Trophoblast cell (in vitro differentiated cells and primary cell): ENCODE data around the gene CCDC183.

Experiments
- DNase-seq, 2 donors: peaks; one replicate each; pipeline ENCODE4 v3.0.0-alpha.2; 2016
- H2AFZ ChIP-seq: 2 replicates; pipeline ENCODE4 v1.6.1; 2013; ENCODE audit warnings: low read length, moderate library complexity, mild to moderate bottlenecking; ENCODE audit not compliant: insufficient read depth, poor library complexity
- H2AK5ac ChIP-seq: 2 replicates; pipeline ENCODE4 v1.6.1; 2013; ENCODE audit warnings: mild to moderate bottlenecking, low read length
- H2BK120ac ChIP-seq: 2 replicates; pipeline ENCODE4 v1.6.1; 2013; ENCODE audit warnings: low read length, mild to moderate bottlenecking, moderate library complexity; ENCODE audit not compliant: insufficient read depth, poor library complexity
- H2BK12ac ChIP-seq: 2 replicates; pipeline ENCODE4 v1.6.1; 2013; ENCODE audit warnings: mild to moderate bottlenecking, low read length, moderate library complexity
- H2BK5ac ChIP-seq: 2 replicates; pipeline ENCODE4 v1.6.1; 2013; ENCODE audit warnings: low read length, low read depth, moderate library complexity, mild to moderate bottlenecking; ENCODE audit not compliant: poor library complexity
- H3K14ac ChIP-seq: 2 replicates; pipeline ENCODE4 v1.6.1; 2013; ENCODE audit warnings: mild to moderate bottlenecking, low read length
- H3K18ac ChIP-seq: 2 replicates; pipeline ENCODE4 v1.6.1; 2013; ENCODE audit warnings: mild to moderate bottlenecking, low read length
- H3K23ac ChIP-seq: 2 replicates; pipeline ENCODE4 v1.6.1; 2013; ENCODE audit warnings: low read length
- H3K27ac ChIP-seq: 2 replicates; pipeline ENCODE4 v1.5.1; 2013; ENCODE audit warnings: low read depth, mild to moderate bottlenecking, inconsistent platforms, low read length, moderate library complexity
- H3K27me3 ChIP-seq: 2 replicates; pipeline ENCODE4 v1.6.1; 2013; ENCODE audit warnings: inconsistent platforms, mild to moderate bottlenecking, low read length, moderate library complexity; ENCODE audit not compliant: insufficient read depth
- H3K36me3 ChIP-seq, 2 experiments: 1 replicate in 1 of 2; 2 replicates in 1 of 2; pipeline ENCODE4 v1.6.1; 2013; ENCODE audit warnings: low read length in 2 of 2, mild to moderate bottlenecking in 2 of 2, moderate library complexity in 1 of 2; ENCODE audit not compliant: insufficient read depth in 2 of 2, control insufficient read depth in 1 of 2
- H3K4ac ChIP-seq: 2 replicates; pipeline ENCODE4 v1.6.1; 2013; ENCODE audit warnings: low read depth, mild to moderate bottlenecking, low read length, moderate library complexity
- H3K4me1 ChIP-seq, 2 experiments: 1 replicate in 1 of 2; 2 replicates in 1 of 2; pipeline ENCODE4 v1.6.1; 2013; ENCODE audit warnings: low read length in 2 of 2, mild to moderate bottlenecking in 2 of 2, moderate library complexity in 1 of 2; ENCODE audit not compliant: insufficient read depth in 2 of 2, control insufficient read depth in 1 of 2
- H3K4me2 ChIP-seq: 2 replicates; pipeline ENCODE4 v1.6.1; 2013; ENCODE audit warnings: inconsistent platforms, mild to moderate bottlenecking, low read length, moderate library complexity
- H3K4me3 ChIP-seq: 2 replicates; pipeline ENCODE4 v1.5.1; 2013; ENCODE audit warnings: mild to moderate bottlenecking, low read depth, low read length, inconsistent platforms
- H3K79me1 ChIP-seq: one replicate; pipeline ENCODE4 v1.6.1; 2013; ENCODE audit warnings: low read length
- H3K79me2 ChIP-seq: 2 replicates; pipeline ENCODE4 v1.6.1; 2013; ENCODE audit warnings: low read length, mild to moderate bottlenecking; ENCODE audit not compliant: control insufficient read depth, insufficient read depth, poor library complexity
- H3K9ac ChIP-seq: 2 replicates; pipeline ENCODE4 v1.6.1; 2013; ENCODE audit warnings: mild to moderate bottlenecking, low read length
- H3K9me3 ChIP-seq: 2 replicates; pipeline ENCODE4 v1.6.1; 2013; ENCODE audit warnings: low read depth, mild to moderate bottlenecking, control low read depth, inconsistent platforms, low read length; ENCODE audit not compliant: insufficient read depth
- H4K12ac ChIP-seq: 2 replicates; pipeline ENCODE4 v1.6.1; 2013; ENCODE audit warnings: low read depth, mild to moderate bottlenecking, low read length, moderate library complexity
- H4K8ac ChIP-seq: 2 replicates; pipeline ENCODE4 v1.6.1; 2013; ENCODE audit warnings: low read depth, mild to moderate bottlenecking, low read length, moderate library complexity
- H4K91ac ChIP-seq: one replicate; pipeline ENCODE4 v1.6.1; 2013; ENCODE audit warnings: low read depth, mild to moderate bottlenecking, low read length, moderate library complexity
- WGBS: extraction: QIAGEN DNeasy Blood & Tissue Kit; methylation state at CpG from one replicate; pipeline ENCODE4 v1.1.7; 2013; ENCODE audit warnings: missing lambda C conversion rate; ENCODE audit not compliant: insufficient read length, insufficient coverage; ENCODE audit errors: extremely low coverage; 5-methylcytosine and 5-hydroxymethylcytosine counted together

Gene CCDC183

DNA sequence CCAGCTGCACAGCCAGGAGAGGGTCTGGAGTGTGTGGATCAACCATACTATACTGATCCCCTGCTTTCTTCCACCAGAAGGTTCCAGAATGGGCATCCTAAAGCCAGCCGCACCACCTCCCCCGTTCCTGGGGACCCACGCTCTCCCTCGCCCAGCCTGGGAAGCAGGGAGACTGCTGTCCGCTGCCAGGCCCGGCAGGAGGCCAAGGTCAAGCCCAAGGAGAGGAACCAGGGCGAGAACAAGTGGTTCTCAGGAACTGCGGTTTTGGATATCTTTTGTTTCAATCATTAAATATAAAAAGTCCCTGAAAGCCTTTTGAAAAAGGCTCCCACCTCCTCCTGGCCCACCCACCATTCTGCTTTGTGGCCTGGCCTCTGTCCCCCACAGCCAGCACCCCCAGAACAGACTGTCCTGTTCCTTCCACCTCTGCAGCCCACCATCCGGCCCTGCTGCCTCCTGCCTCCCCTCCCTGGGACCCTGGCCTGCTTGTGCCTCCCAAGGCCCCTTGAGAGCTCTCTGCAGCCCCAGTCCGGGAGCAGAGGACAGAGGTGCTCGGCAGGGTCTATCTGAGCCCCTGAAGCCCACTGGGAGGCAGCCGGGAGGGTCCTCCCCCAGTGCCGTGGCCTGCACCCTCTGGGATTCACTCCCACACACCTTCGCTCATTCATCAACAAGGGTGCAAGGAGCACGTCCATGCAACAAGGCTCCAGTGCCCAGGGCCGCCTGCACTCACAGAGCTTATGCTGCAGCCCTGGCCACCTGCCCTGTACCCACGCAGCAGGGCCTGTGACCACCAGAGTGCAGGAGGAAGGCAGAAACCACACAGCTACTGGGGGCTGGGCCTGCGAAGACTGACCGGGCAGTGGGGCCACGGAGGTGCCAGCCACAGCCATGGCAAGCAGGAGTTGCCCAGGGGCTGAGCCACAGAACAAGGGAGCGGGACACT, 47.2 kb upstream of the CCDC183 start:
- no peaks in the 10 kb centered on the region for H3K4me1 ChIP-seq
- H3K23ac ChIP-seq = no peak overlapping the region
- H2AK5ac ChIP-seq = no peak overlapping the region
- no CpG with 5 or more reads among the region's 21 CpGs for WGBS
- H2BK120ac ChIP-seq = no peak overlapping the region
- H3K36me3 ChIP-seq = no peaks in the 10 kb centered on the region
- no peak overlapping the region for H3K9ac ChIP-seq
- no peak overlapping the region for H2BK5ac ChIP-seq
- no peaks in the 10 kb centered on the region for H3K79me2 ChIP-seq
- no peak overlapping the region for H3K4me2 ChIP-seq
- H3K27ac ChIP-seq = no peak overlapping the region
- H4K12ac ChIP-seq = no peak overlapping the region
- H3K4me3 ChIP-seq = no peak overlapping the region
- no peak overlapping the region for H4K91ac ChIP-seq
- H3K27me3 ChIP-seq = no peaks in the 10 kb centered on the region
- no peak overlapping the region for H4K8ac ChIP-seq
- no peak overlapping the region for H3K14ac ChIP-seq
- H3K18ac ChIP-seq = no peak overlapping the region
- H2BK12ac ChIP-seq = no peak overlapping the region
- DNase-seq = no peak
- no peak overlapping the region for H3K4ac ChIP-seq
- H2AFZ ChIP-seq = no peak overlapping the region
- no peaks in the 10 kb centered on the region for H3K79me1 ChIP-seq
- H3K9me3 ChIP-seq = peaks cover 2% of the 10 kb centered on the region

DNA sequence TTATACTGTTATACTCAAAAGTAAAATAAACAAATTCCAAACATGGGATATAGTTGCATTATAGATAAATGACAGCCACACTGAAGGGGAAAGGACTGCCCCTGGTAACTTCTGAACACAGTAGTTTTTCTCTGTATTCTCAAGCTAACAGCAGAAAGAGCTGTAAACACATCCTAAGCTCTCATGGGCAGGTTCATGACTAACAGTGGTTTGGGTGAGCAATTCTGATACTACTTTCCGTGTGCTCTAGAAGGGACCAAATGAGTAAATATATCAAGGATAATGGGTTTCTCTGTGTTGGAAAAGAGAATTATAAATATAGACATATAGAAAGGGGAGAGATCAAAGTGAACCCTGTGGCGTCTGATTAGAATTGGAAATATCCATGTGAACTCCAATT, 45.6 kb upstream of the CCDC183 start:
- H3K9me3 ChIP-seq = peaks cover 4% of the 10 kb centered on the region
- no peak overlapping the region for H3K27ac ChIP-seq
- H3K4me2 ChIP-seq = no peak overlapping the region
- H3K4ac ChIP-seq = no peak overlapping the region
- no peak overlapping the region for H4K8ac ChIP-seq
- no peak overlapping the region for H3K9ac ChIP-seq
- no peak overlapping the region for H3K18ac ChIP-seq
- no peaks in the 10 kb centered on the region for H3K36me3 ChIP-seq
- H3K27me3 ChIP-seq = no peaks in the 10 kb centered on the region
- WGBS = no CpG with 5 or more reads among the region's 2 CpGs
- H3K23ac ChIP-seq = no peak overlapping the region
- no peak overlapping the region for H4K91ac ChIP-seq
- H2BK120ac ChIP-seq = no peak overlapping the region
- no peak overlapping the region for H3K14ac ChIP-seq
- H2BK5ac ChIP-seq = no peak overlapping the region
- H2AFZ ChIP-seq = no peak overlapping the region
- H2AK5ac ChIP-seq = no peak overlapping the region
- H3K79me2 ChIP-seq = no peaks in the 10 kb centered on the region
- no peak overlapping the region for H3K4me3 ChIP-seq
- no peak for DNase-seq
- no peaks in the 10 kb centered on the region for H3K4me1 ChIP-seq
- no peaks in the 10 kb centered on the region for H3K79me1 ChIP-seq
- H2BK12ac ChIP-seq = no peak overlapping the region
- no peak overlapping the region for H4K12ac ChIP-seq

DNA sequence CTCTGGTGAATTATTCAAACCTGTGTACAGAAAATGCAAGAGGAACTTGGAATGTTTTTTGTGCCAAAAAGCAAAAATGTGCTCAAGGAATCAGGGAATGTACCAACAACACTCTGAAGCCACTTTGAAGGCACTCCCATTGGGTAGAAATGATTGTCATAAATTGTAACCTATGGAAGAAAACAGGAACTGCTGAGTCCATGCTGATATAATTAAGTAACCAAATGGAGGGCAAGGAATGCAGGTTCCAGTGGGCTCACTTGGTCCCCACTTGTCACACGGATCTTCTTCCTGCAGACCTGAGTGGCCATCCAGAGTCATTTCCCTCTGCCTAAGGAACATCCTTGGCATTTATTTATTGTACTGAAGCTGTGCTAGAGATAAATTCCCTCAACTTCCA, 44.9 kb upstream of the CCDC183 start:
- no peaks in the 10 kb centered on the region for H3K79me2 ChIP-seq
- H3K14ac ChIP-seq = no peak overlapping the region
- DNase-seq = no peak
- H2AK5ac ChIP-seq = no peak overlapping the region
- no peaks in the 10 kb centered on the region for H3K27me3 ChIP-seq
- H2BK120ac ChIP-seq = no peak overlapping the region
- peaks cover 10% of the 10 kb centered on the region for H3K9me3 ChIP-seq
- no peak overlapping the region for H3K9ac ChIP-seq
- no peaks in the 10 kb centered on the region for H3K36me3 ChIP-seq
- H3K27ac ChIP-seq = no peak overlapping the region
- H3K4ac ChIP-seq = no peak overlapping the region
- no CpG with 5 or more reads among the region's 1 CpG for WGBS
- no peak overlapping the region for H2BK5ac ChIP-seq
- H3K4me1 ChIP-seq = no peaks in the 10 kb centered on the region
- H3K4me2 ChIP-seq = no peak overlapping the region
- H4K8ac ChIP-seq = no peak overlapping the region
- no peak overlapping the region for H4K12ac ChIP-seq
- no peak overlapping the region for H4K91ac ChIP-seq
- H3K23ac ChIP-seq = no peak overlapping the region
- H3K4me3 ChIP-seq = no peak overlapping the region
- no peak overlapping the region for H2BK12ac ChIP-seq
- no peak overlapping the region for H3K18ac ChIP-seq
- H3K79me1 ChIP-seq = no peaks in the 10 kb centered on the region
- H2AFZ ChIP-seq = no peak overlapping the region

DNA sequence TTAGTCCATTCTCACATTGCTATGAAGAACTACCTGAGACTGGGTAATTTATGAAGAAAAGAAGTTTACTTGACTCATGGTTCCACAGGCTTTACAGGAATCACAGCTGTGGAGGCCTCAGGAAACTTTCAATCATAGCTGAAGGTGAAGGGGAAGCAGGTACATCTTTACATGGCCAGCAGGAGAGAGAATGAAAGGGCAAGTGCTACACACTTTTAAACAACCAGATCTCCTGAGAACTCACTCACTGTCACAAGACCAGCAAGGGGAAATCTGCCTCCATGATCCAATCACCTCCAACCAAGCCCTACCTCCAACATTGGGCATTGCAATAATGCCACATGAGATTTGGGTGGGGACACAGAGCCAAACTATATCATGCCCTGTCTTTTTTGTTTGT, 44.3 kb upstream of the CCDC183 start:
- DNase-seq = no peak

More for the DNA sequence above, 44.3 kb upstream of the CCDC183 start:
- no peak overlapping the region for H4K8ac ChIP-seq
- H3K4me3 ChIP-seq = no peak overlapping the region
- H2BK5ac ChIP-seq = no peak overlapping the region
- H2BK12ac ChIP-seq = no peak overlapping the region
- H4K12ac ChIP-seq = no peak overlapping the region
- H3K9me3 ChIP-seq = peaks cover 11% of the 10 kb centered on the region
- H3K23ac ChIP-seq = no peak overlapping the region
- H3K18ac ChIP-seq = no peak overlapping the region
- no peak overlapping the region for H3K27ac ChIP-seq
- no peak overlapping the region for H3K4me2 ChIP-seq
- H3K4me1 ChIP-seq = no peaks in the 10 kb centered on the region
- no peak overlapping the region for H3K4ac ChIP-seq
- no peaks in the 10 kb centered on the region for H3K79me1 ChIP-seq
- no peaks in the 10 kb centered on the region for H3K36me3 ChIP-seq
- H2AK5ac ChIP-seq = no peak overlapping the region
- H3K27me3 ChIP-seq = no peaks in the 10 kb centered on the region
- no peak overlapping the region for H4K91ac ChIP-seq
- H3K14ac ChIP-seq = no peak overlapping the region
- H2AFZ ChIP-seq = no peak overlapping the region
- no peak overlapping the region for H2BK120ac ChIP-seq
- H3K9ac ChIP-seq = no peak overlapping the region
- H3K79me2 ChIP-seq = no peaks in the 10 kb centered on the region
